CD4-positive, alpha-beta memory T cell (primary cell): ENCODE measurements around the gene IGFBP1. TPM values are rescaled to one million over a fixed set of nuclear protein-coding genes. Genes with fewer than 3 reads are reported as not detected.

Source experiments
- CTCF ChIA-PET: fragments of 350-600 bp; sonication (Branson Sonifier 250); formaldehyde crosslinking; loops from one replicate; lab custom pipeline; 2021; ENCODE audit warnings: inconsistent platforms; ENCODE audit not compliant: partially characterized antibody; lab: Charles Lee
- POLR2A ChIA-PET: fragments of 350-600 bp; sonication (Branson Sonifier 250); formaldehyde crosslinking; loops from one replicate; lab custom pipeline; 2021; ENCODE audit not compliant: partially characterized antibody; lab: Charles Lee
- DNase-seq, 5 donors: peaks; one replicate each; pipeline versions ENCODE4 v3.0.0 to v3.0.0-alpha.2; 2020 to 2022; ENCODE audit warnings: mixed read lengths in 1 of 5
- H3K27ac ChIP-seq: one replicate; pipeline ENCODE4 v1.7.0; 2013; ENCODE audit warnings: low read depth, low read length
- H3K27me3 ChIP-seq: 2 replicates; pipeline ENCODE4 v1.7.0; 2013; ENCODE audit warnings: mild to moderate bottlenecking, low read length, moderate library complexity; ENCODE audit not compliant: insufficient read depth
- H3K36me3 ChIP-seq: 2 replicates; pipeline ENCODE4 v1.7.0; 2013; ENCODE audit warnings: mild to moderate bottlenecking, low read length, moderate library complexity; ENCODE audit not compliant: insufficient read depth
- H3K4me1 ChIP-seq: 2 replicates; pipeline ENCODE4 v1.7.0; 2013; ENCODE audit warnings: mild to moderate bottlenecking, low read length, moderate library complexity; ENCODE audit not compliant: insufficient read depth
- H3K4me3 ChIP-seq, 2 donors: one replicate each; pipeline ENCODE4 v1.7.0; 2013; ENCODE audit warnings: low read length in 2 of 2, mild to moderate bottlenecking in 1 of 2
- H3K9me3 ChIP-seq, 2 donors: one replicate each; pipeline ENCODE4 v1.7.0; 2013; ENCODE audit warnings: low read length in 2 of 2, control low read depth in 1 of 2; ENCODE audit not compliant: control insufficient read depth in 1 of 2
- H3K27ac Mint-ChIP-seq, 7 donors: one replicate each; pipeline ENCODE4 v1.8.0; 2020 to 2021; ENCODE audit warnings: mixed read lengths in 7 of 7, mild to moderate bottlenecking in 6 of 7, inconsistent platforms in 3 of 7, moderate library complexity in 3 of 7
- H3K27me3 Mint-ChIP-seq, 2 donors: one replicate each; pipeline ENCODE4 v1.8.0; 2020 to 2021; ENCODE audit warnings: mixed read lengths in 2 of 2
- H3K36me3 Mint-ChIP-seq, 2 donors: one replicate each; pipeline ENCODE4 v1.8.0; 2020 to 2021; ENCODE audit warnings: mixed read lengths in 2 of 2, inconsistent platforms in 1 of 2, mild to moderate bottlenecking in 1 of 2
- H3K4me1 Mint-ChIP-seq, 4 donors: one replicate each; pipeline ENCODE4 v1.8.0; 2020 to 2021; ENCODE audit warnings: mixed read lengths in 4 of 4, mild to moderate bottlenecking in 1 of 4
- H3K4me3 Mint-ChIP-seq, 8 donors: one replicate each; pipeline ENCODE4 v1.8.0; 2020 to 2021; ENCODE audit warnings: mixed read lengths in 8 of 8, mild to moderate bottlenecking in 7 of 8, moderate library complexity in 6 of 8, inconsistent platforms in 3 of 8
- H3K9me3 Mint-ChIP-seq, 8 donors: one replicate each; pipeline ENCODE4 v1.8.0; 2020 to 2021; ENCODE audit warnings: mixed read lengths in 8 of 8, mild to moderate bottlenecking in 5 of 8, inconsistent platforms in 3 of 8, moderate library complexity in 1 of 8
- intact Hi-C: fragments of 100-400 bp; cut with micrococcal nuclease; formaldehyde crosslinking; loops from one replicate; pipeline ENCODE4 v1.15.1; 2023
- polyA plus RNA-seq, 2 donors: library from polyadenylated mRNA; unstranded; fragments of 300-500 nt; fragmentation: Illumina TruSeq; gene quantifications; one replicate each; pipeline ENCODE4 v1.2.3, GENCODE V29; 2021
- total RNA-seq, 2 experiments: library from RNA; stranded (reverse); gene quantifications; one replicate each; pipeline ENCODE4 v1.2.3, GENCODE V29; 2021

IGFBP1 gene
- total and polyA plus RNA-seq, 4 experiments from 2014 or later = not detected

GRCh38 chr7:45921699-45922519 lies 33.6 kb downstream of the IGFBP1 start:
- H3K4me1 Mint-ChIP-seq = peaks cover 13 to 54% (median 26%) of the 10 kb centered on the region in 4 donors
- H3K27me3 Mint-ChIP-seq = peaks cover 33 to 38% of the 10 kb centered on the region in 2 donors
- H3K9me3 Mint-ChIP-seq = no peaks in the 10 kb centered on the region
- H3K27ac Mint-ChIP-seq = peak overlapping the region in 6 of 7 donors; percentile 24 to 90 (median 84)
- intact Hi-C loops = loop anchor here (1.0 to 10.0 kb wide), 3 partner anchors 19 to 1167 kb away; no protein-coding TSS in a partner anchor
- Histone ChIP-seq H3K27me3 (peaks cover 9% of the 10 kb centered on the region), H3K27ac (no peak overlapping the region), H3K36me3 (no peaks in the 10 kb centered on the region), H3K9me3 (no peaks in the 10 kb centered on the region), H3K4me3 (no peak overlapping the region), H3K4me1 (peaks cover 42% of the 10 kb centered on the region)
- CTCF ChIA-PET = interaction anchor here (1.0 to 3.2 kb wide), 13 partner anchors 8 to 1166 kb away, joined by 3 to 8 read pairs (median 5); no protein-coding TSS in a partner anchor
- DNase-seq = peak in 3 of 5 donors; percentile 3 to 28 (median 20)
- peak overlapping the region; percentile 60 to 76 (median 71) for H3K4me3 Mint-ChIP-seq
- H3K36me3 Mint-ChIP-seq = peaks cover 0 to 1% of the 10 kb centered on the region in 2 donors
- POLR2A ChIA-PET = interaction anchor here (0.7 to 1.6 kb wide), 2 partner anchors 18 kb away, joined by 4 to 10 read pairs; no protein-coding TSS in a partner anchor

- Mint-ChIP-seq H3K27ac (peak overlapping the region in 6 of 7 donors; percentile 36 to 90 (median 72)), H3K36me3 (no peaks in the 10 kb centered on the region), H3K27me3 (peaks cover 31% of the 10 kb centered on the region in 2 donors), H3K4me3 (peak overlapping the region; percentile 60 to 76 (median 72)), H3K4me1 (peaks cover 17 to 50% (median 23%) of the 10 kb centered on the region in 4 donors), H3K9me3 (no peaks in the 10 kb centered on the region)
- Histone ChIP-seq H3K27me3 (peaks cover 9% of the 10 kb centered on the region), H3K9me3 (no peaks in the 10 kb centered on the region), H3K4me1 (peaks cover 40% of the 10 kb centered on the region), H3K36me3 (no peaks in the 10 kb centered on the region), H3K27ac (no peak overlapping the region), H3K4me3 (no peak overlapping the region)
- peak; percentile 8 to 49 (median 15) for DNase-seq
- POLR2A ChIA-PET = interaction anchor here (1.6 kb wide), 1 partner anchor 17 kb away, joined by 10 read pairs; no protein-coding TSS in a partner anchor
- CTCF ChIA-PET = interaction anchor here (1.0 to 3.2 kb wide), 12 partner anchors 8 to 1165 kb away, joined by 3 to 8 read pairs (median 6); no protein-coding TSS in a partner anchor
- intact Hi-C loops = loop anchor here (1.0 to 10.0 kb wide), 3 partner anchors 18 to 1166 kb away; no protein-coding TSS in a partner anchor
Measured at GRCh38 chr7:45922810-45923209, 34.5 kb downstream of the IGFBP1 start.

- POLR2A ChIA-PET = interaction anchor here (1.6 kb wide), 1 partner anchor 17 kb away, joined by 10 read pairs; no protein-coding TSS in a partner anchor
Measured at GRCh38 chr7:45923290-45923689, 35.0 kb downstream of the IGFBP1 start.

GRCh38 chr7:45923818-45924217 lies 35.5 kb downstream of the IGFBP1 start:
- ChIA-PET CTCF (interaction anchor here (1.8 to 3.2 kb wide), 2 partner anchors 14 to 33 kb away, joined by 7 to 8 read pairs; no protein-coding TSS in a partner anchor), POLR2A (no interaction called here)
- no peak for DNase-seq
- H3K4me3 ChIP-seq = no peak overlapping the region
- H3K36me3 ChIP-seq = no peaks in the 10 kb centered on the region
- intact Hi-C loops = loop anchor here (2.0 to 10.0 kb wide), 2 partner anchors 17 to 191 kb away; no protein-coding TSS in a partner anchor
- Mint-ChIP-seq H3K27me3 (peaks cover 26 to 31% of the 10 kb centered on the region in 2 donors), H3K36me3 (no peaks in the 10 kb centered on the region), H3K4me1 (peaks cover 17 to 40% (median 26%) of the 10 kb centered on the region in 4 donors), H3K4me3 (no peak overlapping the region), H3K9me3 (no peaks in the 10 kb centered on the region), H3K27ac (no peak overlapping the region)
- no peak overlapping the region for H3K27ac ChIP-seq
- H3K4me1 ChIP-seq = peaks cover 30% of the 10 kb centered on the region
- H3K9me3 ChIP-seq = no peaks in the 10 kb centered on the region
- peaks cover 9% of the 10 kb centered on the region for H3K27me3 ChIP-seq

More at GRCh38 chr7:45923290-45923689, 35.0 kb downstream of the IGFBP1 start:
- CTCF ChIA-PET = interaction anchor here (1.0 to 3.2 kb wide), 10 partner anchors 8 to 1165 kb away, joined by 3 to 8 read pairs (median 6); no protein-coding TSS in a partner anchor
- Histone ChIP-seq H3K4me3 (no peak overlapping the region), H3K4me1 (peaks cover 36% of the 10 kb centered on the region), H3K9me3 (no peaks in the 10 kb centered on the region), H3K27ac (no peak overlapping the region), H3K36me3 (no peaks in the 10 kb centered on the region), H3K27me3 (peaks cover 9% of the 10 kb centered on the region)
- Mint-ChIP-seq H3K9me3 (no peaks in the 10 kb centered on the region), H3K4me3 (peak overlapping the region; percentile 60 to 76 (median 72)), H3K27me3 (peaks cover 31% of the 10 kb centered on the region in 2 donors), H3K36me3 (no peaks in the 10 kb centered on the region), H3K4me1 (peaks cover 17 to 46% (median 24%) of the 10 kb centered on the region in 4 donors), H3K27ac (peak overlapping the region in 5 of 7 donors; percentile 36 to 90 (median 47))
- intact Hi-C loops = loop anchor here (2.0 to 10.0 kb wide), 2 partner anchors 18 to 192 kb away; no protein-coding TSS in a partner anchor
- DNase-seq = peak in 4 of 5 donors; percentile 28 to 45 (median 37)

GRCh38 chr7:45924283-45924682 lies 36.0 kb downstream of the IGFBP1 start:
- H3K9me3 ChIP-seq = no peaks in the 10 kb centered on the region
- POLR2A ChIA-PET = no interaction called here
- Mint-ChIP-seq H3K36me3 (no peaks in the 10 kb centered on the region), H3K9me3 (no peaks in the 10 kb centered on the region), H3K27ac (no peak overlapping the region), H3K27me3 (peaks cover 23 to 29% of the 10 kb centered on the region in 2 donors), H3K4me3 (peak overlapping the region in 1 of 8 donors; percentile 37), H3K4me1 (peaks cover 17 to 36% (median 25%) of the 10 kb centered on the region in 4 donors)
- no peak overlapping the region for H3K27ac ChIP-seq
- H3K36me3 ChIP-seq = no peaks in the 10 kb centered on the region
- H3K4me3 ChIP-seq = no peak overlapping the region
- H3K4me1 ChIP-seq = peaks cover 26% of the 10 kb centered on the region
- CTCF ChIA-PET = interaction anchor here (3.2 kb wide), 1 partner anchor 13 kb away, joined by 8 read pairs; no protein-coding TSS in a partner anchor
- no peak for DNase-seq
- intact Hi-C loops = loop anchor here (10.0 kb wide), 1 partner anchor 191 kb away; no protein-coding TSS in a partner anchor
- H3K27me3 ChIP-seq = peaks cover 8% of the 10 kb centered on the region

GRCh38 chr7:45927721-45928120 lies 39.4 kb downstream of the IGFBP1 start:
- POLR2A ChIA-PET = no interaction called here
- Mint-ChIP-seq H3K4me3 (peak overlapping the region in 7 of 8 donors; percentile 16 to 75 (median 46)), H3K27me3 (peaks cover 11 to 13% of the 10 kb centered on the region in 2 donors), H3K27ac (peak overlapping the region in 3 of 7 donors; percentile 43 to 56 (median 51)), H3K36me3 (no peaks in the 10 kb centered on the region), H3K9me3 (peaks cover 0 to 1% (median 0%) of the 10 kb centered on the region in 8 donors), H3K4me1 (peaks cover 8 to 13% (median 11%) of the 10 kb centered on the region in 4 donors)
- DNase-seq = no peak
- Histone ChIP-seq H3K4me1 (peaks cover 10% of the 10 kb centered on the region), H3K27me3 (no peaks in the 10 kb centered on the region), H3K36me3 (no peaks in the 10 kb centered on the region), H3K4me3 (no peak overlapping the region), H3K27ac (no peak overlapping the region), H3K9me3 (no peaks in the 10 kb centered on the region)
- CTCF ChIA-PET = no interaction called here
- intact Hi-C loops = loop anchor here (10.0 kb wide), 1 partner anchor 187 kb away; no protein-coding TSS in a partner anchor
